NCI-H146 (cell line): Measurements from ENCODE around the gene CUBN.
"Not testable (repeated sequence)": the region's sequence is repeated elsewhere in the genome, so short reads cannot be mapped to it uniquely, and the experiment has no call there.

Experiments
- DNase-seq: peaks from one replicate; lab custom pipeline; 2025; lab: John Stamatoyannopoulos, UW

Gene CUBN

DNA sequence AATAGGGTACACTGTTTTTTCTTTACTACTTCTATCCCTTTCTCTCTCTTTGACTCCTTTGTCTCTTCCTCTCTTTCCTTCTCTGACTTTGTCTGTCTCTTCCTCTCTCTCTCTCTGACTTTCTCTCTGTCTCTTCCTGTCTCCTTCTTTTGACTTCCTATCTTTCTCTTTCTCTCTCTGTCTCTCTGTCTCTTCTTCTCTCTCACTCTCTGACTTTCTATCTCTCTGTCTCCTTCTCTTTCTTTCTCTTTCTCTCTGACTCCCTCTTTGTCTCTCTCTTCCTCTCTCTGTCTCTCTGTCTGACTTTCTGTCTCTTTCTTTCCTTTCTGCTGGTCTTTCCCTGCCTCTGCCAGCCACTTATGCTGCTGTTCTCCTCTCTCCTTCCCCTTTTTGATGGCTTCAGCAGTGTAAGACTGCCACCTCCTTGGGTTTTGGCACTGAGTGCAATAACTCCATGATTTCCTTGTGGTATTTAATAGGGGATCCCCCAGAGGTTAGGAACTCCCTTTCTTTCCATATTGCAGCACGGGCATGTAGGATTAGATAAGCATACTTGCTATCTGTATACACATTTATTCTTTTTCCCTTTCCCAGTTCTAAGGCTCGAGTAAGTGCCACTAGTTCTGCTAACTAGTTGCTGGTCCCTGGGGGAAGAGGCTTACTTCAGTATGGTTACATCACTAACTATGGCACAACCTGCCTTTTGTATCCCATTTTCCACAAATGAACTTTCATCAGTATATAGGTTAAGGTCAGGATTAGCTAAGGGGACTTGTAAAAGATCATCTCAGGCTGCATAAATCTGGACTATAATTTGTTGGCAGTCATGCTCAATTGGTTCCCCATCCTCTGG lies 116.3 kb downstream of the CUBN start:
- DNase-seq, result not testable (repeated sequence)

DNA sequence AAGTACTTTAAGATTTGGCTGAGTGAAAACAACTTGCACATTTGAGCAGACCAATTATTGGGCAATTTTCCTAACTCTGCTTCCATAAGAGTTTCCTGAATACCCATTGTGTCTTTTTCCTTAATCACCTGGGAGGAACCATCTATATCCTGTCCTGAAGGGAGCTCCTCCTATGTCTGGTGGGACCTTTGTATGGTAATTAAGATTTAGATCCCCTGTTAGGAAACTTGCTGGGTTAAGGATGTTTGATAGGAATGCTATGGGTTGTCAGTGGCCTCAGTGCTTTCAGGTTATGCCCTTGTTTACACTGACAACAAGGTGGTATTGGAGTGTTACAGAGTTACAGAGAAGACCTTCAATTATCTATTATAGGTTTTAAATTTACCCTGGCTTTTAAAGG lies 116.9 kb downstream of the CUBN start:
- not testable (repeated sequence) for DNase-seq

DNA sequence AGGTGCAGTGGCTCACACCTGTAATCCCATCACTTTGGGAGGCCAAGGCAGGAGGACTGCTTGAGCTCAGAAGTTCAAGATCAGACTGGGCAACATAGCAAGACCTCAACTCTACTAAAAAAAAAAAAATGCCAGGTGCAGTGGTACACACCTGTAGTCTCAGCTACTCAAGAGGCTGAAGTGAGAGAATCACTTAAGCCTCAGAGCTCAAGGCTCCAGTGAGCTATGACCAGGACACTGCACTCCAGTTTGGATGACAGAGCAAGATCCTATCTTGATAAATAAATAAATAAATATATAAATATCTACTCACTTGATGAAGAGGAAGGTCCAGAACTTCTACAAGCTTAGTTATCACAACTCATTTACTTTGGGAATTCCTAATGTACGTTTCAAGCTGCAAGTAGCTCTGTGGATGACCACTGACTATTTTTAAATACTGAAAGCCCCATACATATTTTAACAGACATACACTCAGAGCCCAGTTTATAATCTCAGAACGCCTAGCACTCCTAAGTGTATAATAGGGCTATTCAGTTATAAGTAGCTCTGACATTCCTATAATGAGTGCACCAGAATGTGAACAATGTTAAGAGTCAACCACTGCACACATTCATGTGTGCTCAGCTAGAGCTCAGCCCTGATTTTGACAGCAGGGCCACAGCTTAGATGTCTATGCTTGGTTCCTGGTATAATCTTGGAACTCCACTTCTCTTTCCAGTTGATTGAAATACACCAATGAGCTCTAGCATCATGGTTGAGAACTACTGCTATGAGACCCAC lies 119.1 kb downstream of the CUBN start:
- DNase-seq, result no peak

DNA sequence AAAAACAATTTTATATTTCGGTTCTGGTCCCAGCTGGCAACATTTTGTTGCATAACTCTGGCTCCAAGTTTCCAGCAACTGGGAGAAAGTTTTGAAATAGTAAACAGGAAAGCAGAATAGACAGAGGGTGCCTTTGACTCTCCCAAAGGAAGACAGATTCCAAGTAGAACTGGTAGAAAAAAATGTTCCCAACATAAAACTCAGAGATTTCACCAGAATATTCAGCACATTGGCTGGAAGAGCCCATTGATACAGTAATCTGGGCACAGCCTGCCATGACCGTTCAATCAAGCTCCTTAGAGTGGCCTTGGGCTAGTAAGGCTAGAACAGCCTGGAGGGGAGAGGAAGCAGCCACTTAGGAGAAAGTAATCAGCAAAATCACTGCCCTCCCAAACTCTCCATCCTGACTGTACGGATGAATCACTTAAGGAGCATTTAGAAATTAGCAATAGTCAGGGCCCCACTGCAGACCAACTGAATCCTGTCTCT lies 120.4 kb downstream of the CUBN start:
- DNase-seq, result no peak

DNA sequence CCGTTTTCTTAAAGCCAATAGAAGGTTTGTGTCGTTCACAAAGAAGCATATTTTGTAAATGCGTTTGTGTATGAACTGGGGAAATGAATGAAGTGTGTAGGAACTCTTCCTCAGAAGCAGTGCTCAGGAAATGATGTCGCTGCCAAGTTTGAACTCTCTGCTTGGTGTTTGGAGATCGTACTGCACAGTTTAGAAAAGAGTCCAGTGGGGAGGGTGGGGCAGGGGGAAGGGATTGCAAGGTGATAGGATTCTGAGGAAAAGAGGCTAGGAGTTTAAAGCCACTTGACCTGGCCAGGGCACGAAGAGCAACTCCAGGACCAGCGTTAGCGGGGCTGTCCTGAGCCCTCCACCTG lies 122.2 kb downstream of the CUBN start:
- no peak for DNase-seq

DNA sequence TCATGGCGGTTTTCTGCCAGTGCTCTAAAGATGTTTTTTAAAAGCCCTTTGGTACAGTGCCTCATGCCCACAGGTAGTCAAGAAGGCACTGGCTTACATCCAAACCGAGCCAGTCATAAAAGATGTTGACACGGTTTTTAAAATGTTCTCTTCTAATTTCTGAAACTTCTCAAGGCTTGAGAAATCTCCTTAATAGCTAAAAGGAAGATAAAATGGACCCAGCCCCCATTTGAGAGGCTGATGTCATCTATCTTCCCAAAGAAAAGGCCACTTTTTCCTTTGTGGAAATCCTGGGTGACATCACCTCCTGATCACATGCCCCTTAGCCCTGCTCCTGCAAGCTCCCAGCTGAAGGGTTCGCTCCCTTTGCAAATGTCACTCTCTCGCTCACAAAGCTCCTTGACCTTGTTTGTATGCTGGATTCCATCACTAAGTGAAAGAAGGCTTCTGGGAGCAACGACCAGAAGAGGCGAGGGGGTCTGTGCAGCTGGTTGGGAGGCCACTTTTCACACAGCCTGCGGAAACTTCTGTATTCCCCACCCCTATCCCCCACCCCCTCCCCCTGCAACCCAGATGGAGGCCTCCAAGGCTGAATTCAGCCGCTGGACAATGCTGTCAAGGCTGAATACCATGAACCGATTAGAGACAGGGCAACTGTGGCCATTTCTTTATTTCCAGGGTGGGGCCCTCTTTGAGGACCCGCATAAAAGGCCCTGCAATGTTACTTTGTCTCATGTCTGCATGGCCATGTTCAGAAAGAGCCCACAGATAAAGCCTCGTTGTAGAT lies 122.8 kb downstream of the CUBN start:
- DNase-seq, result no peak

DNA sequence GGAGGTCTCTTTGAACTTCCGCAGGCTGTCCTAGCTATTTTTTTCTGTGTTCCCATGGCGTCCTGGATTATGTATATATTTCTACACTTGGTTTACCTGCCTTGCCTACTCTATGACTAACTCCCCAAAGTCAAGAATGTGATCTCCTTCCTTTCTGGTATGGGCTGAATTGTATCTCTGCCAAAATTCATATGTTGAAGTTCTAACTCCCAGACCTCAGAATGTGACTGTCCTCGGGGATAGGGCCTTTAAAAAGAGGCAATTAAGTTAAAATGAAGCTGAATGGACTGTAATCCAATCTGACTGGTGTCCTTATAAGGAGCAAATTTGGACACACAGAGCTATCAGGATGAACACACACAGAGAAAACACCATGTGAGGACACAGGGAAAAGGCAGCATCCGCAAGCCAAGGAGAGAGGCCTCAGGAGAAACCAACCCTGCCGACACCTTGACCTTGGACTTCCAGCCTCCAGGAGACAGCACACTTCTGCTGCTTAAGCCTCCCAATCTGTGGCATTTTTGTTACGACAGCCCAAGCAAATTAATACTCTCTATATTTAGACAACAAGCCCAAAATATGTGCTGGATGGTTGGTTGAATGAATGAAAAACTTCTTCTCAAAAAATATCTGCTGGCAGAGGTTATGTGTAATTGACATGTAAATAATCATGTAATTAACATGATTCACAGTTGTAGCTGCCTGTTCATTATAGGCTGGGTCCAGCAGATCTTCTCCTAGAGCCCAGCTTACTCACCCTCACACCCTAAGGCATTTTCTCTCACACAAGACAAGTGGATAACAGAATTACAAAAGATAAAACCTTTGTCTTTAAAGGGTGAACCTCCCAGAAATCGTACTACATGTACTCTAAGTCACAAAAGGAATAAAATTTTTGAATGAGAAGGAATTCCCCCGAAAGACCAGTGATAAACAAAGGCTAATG lies 123.7 kb downstream of the CUBN start:
- DNase-seq, result no peak

DNA sequence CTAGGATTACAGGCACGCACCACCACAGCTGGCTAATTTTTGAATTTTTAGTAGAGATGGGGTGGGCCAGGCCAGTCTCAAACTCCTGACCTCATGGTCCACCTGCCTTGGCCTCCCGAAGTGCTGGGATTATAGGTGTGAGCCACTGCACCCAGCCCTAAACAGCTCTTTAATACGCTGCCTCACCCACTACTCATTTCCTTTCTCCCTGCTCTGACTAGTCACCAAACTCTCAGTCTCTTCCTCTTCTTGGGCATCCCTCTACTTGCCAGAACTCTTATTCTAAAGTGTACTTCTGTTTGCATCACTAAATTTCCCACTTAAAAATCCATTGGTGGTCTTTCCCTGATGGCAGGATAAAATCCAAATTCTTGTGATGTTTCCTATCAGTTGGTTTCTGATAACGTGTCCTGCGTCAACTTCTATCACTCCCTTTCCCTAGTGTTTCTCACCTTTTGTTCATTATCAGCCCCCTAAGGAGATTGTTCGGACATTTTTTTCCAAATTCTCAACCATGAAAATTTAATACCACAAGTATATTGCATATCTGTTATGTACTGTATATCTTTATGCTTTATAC lies 124.7 kb downstream of the CUBN start:
- DNase-seq, result no peak

DNA sequence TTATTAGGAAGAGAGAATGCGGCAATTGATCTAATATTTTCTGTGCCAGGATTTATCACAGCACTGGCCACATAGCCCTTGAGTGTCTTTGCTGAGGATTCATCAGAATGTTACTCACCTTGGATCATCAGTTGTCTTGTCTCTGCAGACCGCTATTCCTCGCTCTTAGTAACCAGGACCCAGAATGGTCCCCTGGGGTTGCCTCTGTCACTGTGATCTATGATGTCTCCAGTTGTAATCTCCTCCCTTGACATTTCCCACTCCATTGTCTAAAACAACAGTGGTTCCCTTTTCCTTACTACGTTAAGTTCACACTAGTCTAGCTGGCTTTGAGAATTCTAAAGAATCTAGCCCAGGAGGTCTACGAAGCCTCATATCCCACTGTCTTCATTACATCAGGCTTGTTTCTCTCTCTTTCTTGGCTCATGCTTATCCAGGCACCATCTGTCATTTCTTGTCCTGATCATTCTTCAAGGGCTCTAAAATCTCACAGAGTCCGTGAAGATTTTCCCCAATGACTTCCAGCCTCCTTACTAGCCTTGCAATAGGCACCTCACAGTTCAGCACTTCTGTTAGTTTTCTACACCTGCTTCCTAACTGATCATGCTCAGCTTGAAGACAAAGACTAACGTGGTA lies 125.8 kb downstream of the CUBN start:
- no peak for DNase-seq

DNA sequence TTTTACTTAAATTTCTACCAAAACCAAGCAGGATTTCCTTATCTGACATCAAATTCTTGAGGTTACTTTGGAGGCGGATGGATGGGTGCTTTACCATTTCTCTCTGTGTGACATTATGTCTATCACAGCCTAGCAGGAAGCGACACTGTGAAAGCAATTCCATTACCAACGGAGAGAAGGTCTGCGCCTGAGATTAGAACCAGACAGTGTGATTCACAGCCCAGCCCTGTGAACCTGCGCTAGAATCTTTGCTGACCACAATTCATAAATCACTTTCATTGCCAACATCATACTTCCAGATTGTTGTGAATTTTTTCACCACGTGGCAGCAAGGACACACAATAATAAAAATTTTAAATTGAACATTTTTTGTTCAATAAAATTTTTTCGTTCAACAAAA lies 126.5 kb downstream of the CUBN start:
- DNase-seq, result no peak

DNA sequence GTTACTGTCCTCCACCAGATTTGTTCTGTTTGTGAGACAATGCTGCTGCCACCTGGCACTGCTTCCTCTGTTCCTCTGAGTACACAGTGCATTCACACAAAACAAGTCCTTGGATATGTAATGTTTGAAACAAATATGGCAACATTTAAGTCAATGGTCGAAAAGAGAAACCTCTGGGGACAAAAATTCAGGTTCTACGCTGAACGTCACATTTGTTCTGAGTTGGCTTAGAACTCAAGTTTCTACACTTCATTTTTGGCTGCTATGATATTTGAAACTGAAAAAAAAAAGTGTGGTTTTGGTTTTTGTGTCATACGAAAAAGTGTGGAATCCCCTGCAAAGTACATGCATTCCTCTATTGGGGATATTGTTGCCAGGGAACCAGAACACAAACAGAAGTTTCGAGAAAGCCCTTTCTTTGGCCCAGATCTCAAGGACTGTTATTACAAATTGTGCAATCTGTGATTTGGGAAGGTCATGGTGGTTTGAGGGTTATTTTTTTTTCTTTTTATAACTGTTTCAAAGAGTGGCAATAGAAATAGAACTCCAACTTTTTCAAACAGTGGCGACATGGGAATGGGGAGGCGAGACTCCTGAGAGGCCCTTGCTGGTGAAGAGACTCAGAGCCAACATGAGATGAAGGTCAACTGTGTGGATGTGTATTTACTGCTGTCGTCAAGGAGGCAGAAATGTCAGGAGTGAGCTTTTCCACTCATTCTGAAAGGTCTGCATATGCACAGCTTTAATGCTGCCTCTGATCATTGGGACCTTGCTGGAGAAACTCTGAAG lies 127.5 kb downstream of the CUBN start:
- no peak for DNase-seq

DNA sequence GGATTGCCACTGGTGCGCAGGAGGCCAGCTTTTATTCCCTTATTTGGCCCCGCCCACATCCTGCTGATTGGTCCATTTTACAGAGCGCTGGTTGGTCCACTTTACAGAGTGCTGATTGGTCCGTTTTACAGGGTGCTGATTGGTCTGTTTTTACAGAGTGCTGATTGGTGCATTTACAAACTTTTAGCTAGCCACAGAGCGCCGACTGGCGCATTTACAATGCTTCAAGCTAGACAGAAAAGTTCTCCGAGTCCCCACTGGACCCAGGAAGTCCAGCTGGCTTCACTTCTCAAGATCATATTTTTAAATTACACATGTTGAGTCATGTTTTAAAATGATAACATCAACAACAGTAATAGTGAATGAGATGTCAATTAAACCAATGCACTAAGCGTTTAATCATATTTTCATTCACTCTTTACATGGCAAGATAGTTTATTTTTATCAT lies 128.3 kb downstream of the CUBN start:
- no peak for DNase-seq

DNA sequence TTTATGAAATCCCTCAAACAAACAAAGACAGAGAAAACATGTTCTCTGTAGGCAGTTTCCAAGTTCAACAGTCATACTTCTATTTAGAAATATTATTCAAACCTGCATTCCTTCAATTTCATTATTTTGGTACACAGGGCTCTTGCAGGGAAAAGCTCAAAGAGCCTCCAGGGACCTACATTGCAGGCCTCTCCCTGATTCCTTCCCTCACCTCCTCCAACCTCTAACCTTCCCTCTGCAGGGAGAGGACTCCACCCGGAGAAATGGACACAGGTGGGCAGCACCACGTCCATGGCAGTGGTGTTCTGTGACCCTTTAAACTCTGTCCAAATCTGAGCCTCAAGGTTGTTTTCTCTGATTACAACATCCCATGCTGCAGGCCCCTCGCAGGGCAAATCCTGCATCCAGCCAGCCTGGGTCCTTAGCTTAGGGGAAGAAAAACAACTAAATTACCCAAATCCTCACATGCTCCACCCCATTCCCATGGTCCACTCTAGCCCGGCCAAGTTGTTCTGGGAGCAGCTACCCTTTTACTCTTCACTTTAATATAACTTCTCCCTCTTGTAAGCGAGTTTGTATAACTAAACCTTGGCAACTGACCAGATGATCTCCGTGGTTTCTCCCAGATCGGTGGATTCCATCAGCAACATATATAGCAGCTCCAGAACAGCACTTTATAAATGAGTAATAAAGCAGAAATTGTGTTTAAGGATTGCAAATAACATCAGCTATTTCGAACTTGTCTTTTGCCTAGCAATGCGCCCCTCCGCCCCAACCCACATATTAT lies 129.8 kb downstream of the CUBN start:
- DNase-seq, result no peak

DNA sequence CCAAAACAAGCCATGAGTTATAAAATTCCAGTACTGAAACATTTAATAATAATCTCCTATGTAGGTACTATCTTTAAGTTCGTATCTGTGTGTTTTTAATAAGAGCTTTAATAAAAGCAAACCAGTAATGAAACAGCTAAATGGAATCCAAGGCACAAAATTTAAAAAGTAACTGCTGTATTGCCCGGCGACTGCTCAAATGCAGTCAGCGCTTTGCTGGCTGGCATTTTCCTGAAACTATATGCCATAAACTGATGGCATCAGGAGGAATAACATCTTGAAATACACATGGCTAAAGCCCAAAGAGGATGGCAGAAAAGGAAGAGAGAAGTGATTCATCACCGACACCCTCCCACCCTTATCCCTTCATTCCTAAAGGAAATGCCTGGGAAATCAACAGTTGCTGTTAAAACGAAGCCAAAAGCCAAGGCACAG lies 133.1 kb downstream of the CUBN start:
- no peak for DNase-seq

DNA sequence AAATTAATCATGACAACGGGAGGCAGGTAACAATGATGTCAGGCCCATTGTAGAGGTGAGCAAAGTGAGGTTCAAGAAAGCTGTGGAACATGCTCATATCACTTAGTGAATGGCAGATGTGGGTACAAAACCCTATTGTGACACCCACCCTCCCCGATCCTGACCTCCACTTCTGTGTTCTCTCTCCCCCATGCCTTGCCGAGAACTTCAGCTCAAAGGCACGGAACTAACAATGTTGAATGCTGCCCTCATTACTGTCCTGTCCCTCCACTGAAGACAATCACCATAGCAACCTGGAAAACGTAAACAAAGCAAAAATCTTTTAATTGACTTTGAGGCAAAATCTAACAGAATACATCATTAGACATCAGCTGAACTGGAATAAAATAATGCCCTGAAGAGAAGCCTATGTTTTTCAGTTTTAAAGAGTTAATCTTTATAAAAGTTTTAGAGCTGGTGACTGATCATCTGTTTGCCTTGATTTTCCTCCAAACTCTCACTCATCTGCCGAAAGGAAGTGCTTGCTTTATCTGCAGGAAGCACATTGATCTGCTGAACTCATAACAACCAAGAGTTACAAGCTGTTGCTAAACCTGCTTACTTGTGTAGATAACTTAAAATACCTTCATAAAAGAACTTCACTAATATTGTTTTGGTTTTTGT lies 133.6 kb downstream of the CUBN start:
- DNase-seq, result no peak

DNA sequence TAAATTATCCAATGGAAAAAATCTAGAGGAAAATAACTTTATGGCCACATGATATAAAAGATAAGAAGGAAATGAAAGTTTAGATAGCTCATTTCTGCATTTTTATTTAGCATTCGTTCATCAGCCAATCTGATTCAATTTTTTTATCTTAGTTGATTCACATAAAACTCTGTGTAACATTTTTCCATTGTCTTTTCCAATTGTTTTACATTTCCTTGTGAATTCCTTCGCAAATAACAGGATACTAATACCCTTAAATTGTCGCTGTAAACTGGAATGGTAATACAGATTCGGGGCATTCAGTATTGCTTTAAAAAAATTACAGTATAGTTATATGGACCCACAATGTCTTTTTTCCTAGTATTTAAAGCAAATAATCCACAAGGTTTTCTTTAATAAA lies 136.4 kb downstream of the CUBN start:
- DNase-seq, result no peak

DNA sequence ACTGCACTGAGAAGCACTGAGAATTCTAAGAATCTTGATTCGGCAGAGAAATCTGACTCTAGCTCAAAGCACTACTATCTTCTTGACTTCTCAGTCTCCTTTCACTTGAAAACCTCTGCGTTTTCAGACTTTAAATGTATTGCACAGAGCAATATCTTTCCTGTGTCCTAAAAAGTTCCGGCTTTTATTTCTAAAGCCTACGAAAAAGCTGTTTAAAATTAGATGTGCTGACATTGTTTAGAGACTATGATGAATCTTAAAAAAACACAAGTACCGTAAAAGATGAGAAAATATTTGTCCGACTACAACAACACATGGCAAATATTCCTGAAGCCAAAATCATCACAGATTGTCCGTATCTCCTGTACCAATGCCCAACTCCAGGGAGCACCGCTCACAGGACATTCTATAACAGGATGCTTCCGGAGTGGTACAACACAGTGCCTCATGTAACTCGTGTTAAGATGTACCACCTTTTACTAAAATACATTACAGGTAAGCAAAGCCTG lies 136.9 kb downstream of the CUBN start:
- DNase-seq, result no peak

DNA sequence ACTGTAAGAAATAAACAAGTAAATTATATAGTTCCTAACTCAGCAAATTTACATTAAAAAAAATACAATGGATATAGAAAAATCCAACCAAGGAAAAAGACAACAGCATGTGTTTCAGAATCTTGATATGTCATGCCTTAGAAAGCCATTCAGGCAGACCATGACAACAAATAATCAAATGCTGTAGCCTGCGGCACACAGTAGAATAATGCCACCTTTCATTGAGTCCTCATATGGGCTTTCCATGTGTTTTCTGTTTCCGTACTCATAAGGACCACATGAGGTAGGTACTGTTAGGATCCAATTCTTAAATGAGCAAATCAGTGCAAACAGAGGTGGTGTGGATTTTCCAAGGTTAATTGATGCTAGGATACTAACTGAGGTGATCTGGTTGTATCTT lies 138.6 kb downstream of the CUBN start:
- DNase-seq, result no peak
